GM10248 (cell line): ENCODE data around the gene ADAM22.
A peak's percentile ranks its signal among the peaks of the same experiment; 100 is the strongest.

Experiments
- CTCF ChIA-PET: fragments of 300-600 bp; sonication (Branson Sonifier 250); formaldehyde crosslinking; extraction: SDS; loops from one replicate; lab custom pipeline; 2021; ENCODE audit warnings: antibody characterized with exemption; lab: Yijun Ruan, JAX
- POLR2A ChIA-PET: fragments of 350-650 bp; sonication (Branson Sonifier 250); formaldehyde crosslinking; extraction: SDS; loops from one replicate; lab custom pipeline; 2020; ENCODE audit warnings: antibody characterized with exemption; lab: Yijun Ruan, JAX
- DNase-seq: peaks from one replicate; pipeline ENCODE4 v3.0.0; 2012; ENCODE audit errors: extremely low spot score
- CTCF ChIP-seq: IDR thresholded peaks from 2 replicates; pipeline ENCODE4 v1.5.1; 2012; ENCODE audit warnings: mild to moderate bottlenecking, low read depth; ENCODE audit errors: extremely low read depth, missing control alignments, control extremely low read depth

ADAM22 gene

GRCh38 chr7:88200261-88200660 lies 266.2 kb downstream of the ADAM22 start:
- ChIA-PET CTCF (no interaction called here), POLR2A (no interaction called here)
- no peak for DNase-seq
- no peak for TF ChIP-seq CTCF

- ChIA-PET POLR2A (no interaction called here), CTCF (no interaction called here)
- no peak for DNase-seq
- no peak for TF ChIP-seq CTCF
These were observed 266.7 kb downstream of the ADAM22 start for GRCh38 chr7:88200789-88201188.

- TF ChIP-seq CTCF = no peak
- DNase-seq = no peak
- POLR2A ChIA-PET = no interaction called here
- CTCF ChIA-PET = interaction anchor here (2.5 kb wide), 1 partner anchor 11 kb away, joined by 8 read pairs; no protein-coding TSS in a partner anchor
These were observed 267.3 kb downstream of the ADAM22 start for GRCh38 chr7:88201305-88201704.

- DNase-seq = peak; percentile 15
- CTCF ChIA-PET = interaction anchor here (0.8 to 2.5 kb wide), 5 partner anchors 10 to 404 kb away, joined by 3 to 8 read pairs (median 5); no protein-coding TSS in a partner anchor
- no peak for TF ChIP-seq CTCF
- POLR2A ChIA-PET = no interaction called here
These were observed 268.2 kb downstream of the ADAM22 start for GRCh38 chr7:88202278-88202677.

- ChIA-PET POLR2A (no interaction called here), CTCF (interaction anchor here (0.8 to 2.5 kb wide), 6 partner anchors 9 to 405 kb away, joined by 3 to 8 read pairs (median 6); no protein-coding TSS in a partner anchor)
- no peak for DNase-seq
- no peak for TF ChIP-seq CTCF
These were observed 268.7 kb downstream of the ADAM22 start for GRCh38 chr7:88202799-88203198.

- POLR2A ChIA-PET = no interaction called here
- DNase-seq = no peak
- TF ChIP-seq CTCF = no peak
- CTCF ChIA-PET = interaction anchor here (1.2 to 2.5 kb wide), 3 partner anchors 9 to 14 kb away, joined by 6 to 8 read pairs (median 6); no protein-coding TSS in a partner anchor
These were observed 269.4 kb downstream of the ADAM22 start for GRCh38 chr7:88203401-88203800.

- no peak for TF ChIP-seq CTCF
- CTCF ChIA-PET = interaction anchor here (0.9 to 1.4 kb wide), 2 partner anchors 14 to 16 kb away, joined by 3 to 5 read pairs; partner anchors contain the start of gene SRI
- no peak for DNase-seq
- POLR2A ChIA-PET = no interaction called here
These were observed 270.6 kb downstream of the ADAM22 start for GRCh38 chr7:88204525-88205110.
